Memory B cell (primary cell): ENCODE data around the gene FNBP1.
A peak's percentile ranks its signal among the peaks of the same experiment; 100 is the strongest.

Experiments
- ATAC-seq: fragments of 150-1000 bp; cut with Tn5 transposase; 2 replicates; pipeline ENCODE4 v1.10.0; 2021; ENCODE audit warnings: low read depth, mild to moderate bottlenecking, moderate library complexity
- DNase-seq, 2 donors: peaks; one replicate each; pipeline ENCODE4 v3.0.0; 2022; ENCODE audit warnings: low spot score in 2 of 2
- H3K27ac Mint-ChIP-seq: one replicate; pipeline ENCODE4 v1.8.0; 2022; ENCODE audit warnings: mild to moderate bottlenecking, moderate library complexity, mixed read lengths
- H3K27me3 Mint-ChIP-seq: one replicate; pipeline ENCODE4 v1.8.0; 2022; ENCODE audit warnings: mixed read lengths
- H3K36me3 Mint-ChIP-seq: one replicate; pipeline ENCODE4 v1.8.0; 2022; ENCODE audit warnings: mild to moderate bottlenecking, mixed read lengths
- H3K4me1 Mint-ChIP-seq: one replicate; pipeline ENCODE4 v1.8.0; 2022; ENCODE audit warnings: mixed read lengths
- H3K4me3 Mint-ChIP-seq: one replicate; pipeline ENCODE4 v1.8.0; 2022; ENCODE audit warnings: mild to moderate bottlenecking, moderate library complexity, mixed read lengths
- H3K9me3 Mint-ChIP-seq: one replicate; pipeline ENCODE4 v1.8.0; 2022; ENCODE audit warnings: mixed read lengths

Gene FNBP1

DNA sequence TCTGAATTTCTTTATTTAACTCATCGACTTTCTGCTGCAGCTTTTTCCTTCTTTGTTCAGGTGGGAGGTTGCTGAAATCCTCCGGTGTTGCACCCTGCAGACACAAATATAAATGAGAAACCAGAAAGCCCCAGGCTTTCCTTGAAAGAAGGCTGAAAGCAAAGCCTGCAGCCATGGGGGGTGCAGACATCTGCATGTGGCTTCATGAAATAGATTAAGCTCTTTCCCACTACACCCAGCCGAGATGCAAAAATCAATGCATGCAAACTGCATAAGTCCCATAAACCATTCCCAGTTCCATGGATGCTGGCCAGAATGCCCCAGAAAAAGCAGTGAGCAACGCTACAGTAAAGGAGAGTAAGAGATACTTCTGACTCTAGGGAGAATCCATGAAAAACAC is 134.1 kb downstream of the FNBP1 start:
- H3K27ac Mint-ChIP-seq, result no peak overlapping the region
- peaks cover 28% of the 10 kb centered on the region for H3K36me3 Mint-ChIP-seq
- H3K9me3 Mint-ChIP-seq, result no peaks in the 10 kb centered on the region
- ATAC-seq (no peak), DNase-seq (no peak)
- H3K4me1 Mint-ChIP-seq, result peaks cover 5% of the 10 kb centered on the region
- no peaks in the 10 kb centered on the region for H3K27me3 Mint-ChIP-seq
- H3K4me3 Mint-ChIP-seq, result no peak overlapping the region

- Mint-ChIP-seq H3K36me3 (peaks cover 30% of the 10 kb centered on the region), H3K4me1 (peaks cover 5% of the 10 kb centered on the region), H3K9me3 (no peaks in the 10 kb centered on the region), H3K4me3 (no peak overlapping the region), H3K27ac (no peak overlapping the region), H3K27me3 (no peaks in the 10 kb centered on the region)
- DNase-seq, result no peak
- no peak for ATAC-seq
These were observed 135.8 kb downstream of the FNBP1 start for GRCh38 chr9:129907201-129907600.

- no peak overlapping the region for H3K27ac Mint-ChIP-seq
- H3K4me1 Mint-ChIP-seq, result peaks cover 7% of the 10 kb centered on the region
- ATAC-seq, result no peak
These were observed 136.7 kb downstream of the FNBP1 start for GRCh38 chr9:129906298-129906697.

DNA sequence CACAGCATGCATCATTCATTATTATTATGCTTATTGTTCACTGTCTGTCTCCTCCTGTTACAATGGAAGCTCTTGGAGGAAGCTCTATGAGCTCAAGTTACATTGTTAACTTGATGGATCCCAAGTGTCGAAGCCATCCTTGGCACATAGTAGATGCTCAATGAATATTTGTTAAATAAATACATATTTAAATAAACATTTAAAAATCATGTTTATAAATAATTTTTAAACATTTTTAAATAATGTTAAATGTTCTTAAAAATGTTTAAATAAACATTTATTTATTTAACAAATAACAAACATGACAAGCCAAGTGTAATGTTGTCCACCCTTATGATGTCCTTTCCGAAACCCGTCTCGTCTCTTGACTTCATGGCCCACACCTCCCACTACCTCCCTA is 138.3 kb downstream of the FNBP1 start:
- H3K36me3 Mint-ChIP-seq, result peaks cover 33% of the 10 kb centered on the region
- ATAC-seq (no peak), DNase-seq (no peak)
- no peak overlapping the region for H3K4me3 Mint-ChIP-seq
- H3K27ac Mint-ChIP-seq, result peak overlapping the region; percentile 75
- H3K9me3 Mint-ChIP-seq, result no peaks in the 10 kb centered on the region
- H3K27me3 Mint-ChIP-seq, result no peaks in the 10 kb centered on the region
- peaks cover 12% of the 10 kb centered on the region for H3K4me1 Mint-ChIP-seq

More at GRCh38 chr9:129906298-129906697, 136.7 kb downstream of the FNBP1 start:
- no peak overlapping the region for H3K4me3 Mint-ChIP-seq
- H3K36me3 Mint-ChIP-seq, result peaks cover 32% of the 10 kb centered on the region
- no peaks in the 10 kb centered on the region for H3K9me3 Mint-ChIP-seq
- H3K27me3 Mint-ChIP-seq, result no peaks in the 10 kb centered on the region
- no peak for DNase-seq

DNA sequence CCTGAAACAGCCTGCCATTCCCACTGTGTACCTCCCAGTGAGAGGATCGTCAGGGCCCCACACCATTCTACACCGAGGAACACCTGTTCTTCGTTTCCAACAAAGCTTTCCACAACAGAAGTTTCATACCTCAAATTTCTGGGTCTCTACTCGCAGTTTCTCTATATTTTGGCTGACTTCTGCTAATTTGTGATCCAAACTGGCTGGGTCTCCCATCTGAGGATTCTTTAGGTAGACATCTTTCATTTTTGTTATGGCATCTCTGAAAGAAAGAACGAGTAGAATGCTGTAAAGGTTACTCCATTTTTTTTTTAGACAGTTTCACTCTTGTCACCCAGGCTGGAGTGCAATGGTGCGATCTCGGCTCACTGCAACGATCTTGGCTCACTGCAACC is 140.3 kb downstream of the FNBP1 start:
- no peak for ATAC-seq
- peak overlapping the region; percentile 91 for H3K27ac Mint-ChIP-seq
- H3K4me1 Mint-ChIP-seq, result peaks cover 20% of the 10 kb centered on the region
- H3K4me3 Mint-ChIP-seq, result no peak overlapping the region
- H3K36me3 Mint-ChIP-seq, result peaks cover 44% of the 10 kb centered on the region
- no peak for DNase-seq
- H3K27me3 Mint-ChIP-seq, result no peaks in the 10 kb centered on the region
- H3K9me3 Mint-ChIP-seq, result no peaks in the 10 kb centered on the region

DNA sequence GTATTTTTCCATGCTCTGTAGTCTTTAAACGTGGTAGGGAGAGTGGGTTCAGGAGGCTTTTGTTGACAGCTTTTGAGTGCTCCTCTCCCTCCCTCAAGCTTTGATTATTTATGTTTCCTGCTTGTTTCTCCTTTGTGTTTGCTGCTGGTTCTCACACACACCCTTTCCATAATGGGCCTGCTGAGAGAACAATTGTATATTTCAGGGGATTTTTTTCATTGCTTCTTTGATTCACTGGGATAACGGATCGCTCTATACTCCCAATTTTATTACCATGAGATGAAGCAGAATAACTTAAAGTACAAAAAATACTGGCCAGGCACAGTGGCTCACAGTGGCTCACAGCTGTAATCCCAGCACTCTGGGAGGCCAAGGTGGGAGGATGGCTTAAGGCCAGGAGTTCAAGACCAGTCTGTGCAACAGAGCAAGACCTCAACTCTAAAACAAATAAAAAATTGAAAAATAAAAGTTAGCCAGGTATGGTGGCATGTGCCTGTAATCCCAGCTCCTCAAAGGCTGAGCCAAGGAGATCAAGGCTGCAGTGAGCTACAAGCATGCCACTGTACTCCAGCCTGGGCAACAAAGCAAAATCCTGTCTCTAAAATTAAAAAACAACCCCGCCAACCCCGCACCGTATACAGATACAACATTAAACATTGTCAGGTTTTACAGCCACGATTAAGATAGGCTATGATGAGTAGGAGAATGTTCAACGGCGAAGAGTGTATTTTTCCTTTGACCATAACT is 140.8 kb downstream of the FNBP1 start:
- H3K4me1 Mint-ChIP-seq, result peaks cover 20% of the 10 kb centered on the region
- peaks cover 43% of the 10 kb centered on the region for H3K36me3 Mint-ChIP-seq
- H3K9me3 Mint-ChIP-seq, result no peaks in the 10 kb centered on the region
- DNase-seq, result no peak
- no peaks in the 10 kb centered on the region for H3K27me3 Mint-ChIP-seq
- H3K4me3 Mint-ChIP-seq, result no peak overlapping the region
- peak overlapping the region; percentile 91 for H3K27ac Mint-ChIP-seq
- ATAC-seq, result no peak

DNA sequence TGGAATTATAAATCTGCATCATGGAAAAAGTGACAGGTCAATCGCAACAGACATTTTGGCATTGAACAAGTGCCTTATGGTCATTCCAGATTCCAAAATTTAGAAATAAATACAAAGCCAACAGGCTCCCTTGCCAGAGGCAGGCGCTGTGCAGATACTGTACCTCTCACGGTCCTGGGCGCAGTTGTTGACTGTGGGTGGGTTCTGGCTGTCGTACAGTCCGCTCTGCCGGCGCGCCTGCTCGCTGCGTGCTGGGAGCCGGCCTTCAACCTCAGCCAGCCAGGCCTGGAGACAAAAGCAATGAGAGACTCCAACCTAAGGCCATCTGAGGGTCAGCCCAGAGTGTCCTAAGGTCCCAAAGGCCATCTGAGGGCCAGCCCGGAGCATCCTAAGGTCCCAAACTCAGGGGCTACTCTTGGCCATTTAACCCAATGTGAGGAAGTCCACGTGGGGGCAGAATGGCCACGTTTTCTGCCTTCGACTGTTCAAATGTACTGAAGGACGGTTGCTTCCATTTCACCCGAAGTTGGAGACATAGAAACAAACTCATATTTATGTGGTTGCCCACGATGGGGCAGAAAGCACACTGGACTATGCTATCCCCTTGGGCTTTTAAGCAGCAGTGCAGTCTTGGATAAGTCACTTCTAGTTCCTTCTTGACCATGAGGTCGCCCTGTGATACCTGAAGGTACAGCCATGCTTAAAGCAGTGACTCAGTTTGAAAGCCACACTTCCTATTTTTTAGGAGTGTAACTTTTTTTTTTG is 142.5 kb downstream of the FNBP1 start:
- no peak for DNase-seq
- H3K4me1 Mint-ChIP-seq, result peaks cover 31% of the 10 kb centered on the region

GRCh38 chr9:129899620-129900019 is 143.4 kb downstream of the FNBP1 start:
- Mint-ChIP-seq H3K4me1 (peaks cover 32% of the 10 kb centered on the region), H3K36me3 (peaks cover 49% of the 10 kb centered on the region), H3K4me3 (peak overlapping the region; percentile 54), H3K27me3 (no peaks in the 10 kb centered on the region), H3K9me3 (no peaks in the 10 kb centered on the region), H3K27ac (peak overlapping the region; percentile 84)
- no peak for DNase-seq
- no peak for ATAC-seq

More for the DNA sequence above, 142.5 kb downstream of the FNBP1 start:
- Mint-ChIP-seq H3K27ac (peak overlapping the region; percentile 91), H3K4me3 (peak overlapping the region; percentile 41), H3K9me3 (no peaks in the 10 kb centered on the region), H3K36me3 (peaks cover 46% of the 10 kb centered on the region), H3K27me3 (no peaks in the 10 kb centered on the region)
- peak; percentile 92 for ATAC-seq

GRCh38 chr9:129898185-129898584 is 144.8 kb downstream of the FNBP1 start:
- no peak for ATAC-seq
- Mint-ChIP-seq H3K36me3 (peaks cover 47% of the 10 kb centered on the region), H3K27me3 (no peaks in the 10 kb centered on the region), H3K4me3 (no peak overlapping the region), H3K27ac (peak overlapping the region; percentile 86), H3K9me3 (no peaks in the 10 kb centered on the region), H3K4me1 (peaks cover 37% of the 10 kb centered on the region)
- no peak for DNase-seq

- ATAC-seq, result no peak
- no peak overlapping the region for H3K4me3 Mint-ChIP-seq
- no peaks in the 10 kb centered on the region for H3K9me3 Mint-ChIP-seq
- peaks cover 46% of the 10 kb centered on the region for H3K36me3 Mint-ChIP-seq
- H3K27ac Mint-ChIP-seq, result peak overlapping the region; percentile 86
- H3K27me3 Mint-ChIP-seq, result no peaks in the 10 kb centered on the region
- no peak for DNase-seq
- peaks cover 42% of the 10 kb centered on the region for H3K4me1 Mint-ChIP-seq
These were observed 145.7 kb downstream of the FNBP1 start for GRCh38 chr9:129897263-129897662.

DNA sequence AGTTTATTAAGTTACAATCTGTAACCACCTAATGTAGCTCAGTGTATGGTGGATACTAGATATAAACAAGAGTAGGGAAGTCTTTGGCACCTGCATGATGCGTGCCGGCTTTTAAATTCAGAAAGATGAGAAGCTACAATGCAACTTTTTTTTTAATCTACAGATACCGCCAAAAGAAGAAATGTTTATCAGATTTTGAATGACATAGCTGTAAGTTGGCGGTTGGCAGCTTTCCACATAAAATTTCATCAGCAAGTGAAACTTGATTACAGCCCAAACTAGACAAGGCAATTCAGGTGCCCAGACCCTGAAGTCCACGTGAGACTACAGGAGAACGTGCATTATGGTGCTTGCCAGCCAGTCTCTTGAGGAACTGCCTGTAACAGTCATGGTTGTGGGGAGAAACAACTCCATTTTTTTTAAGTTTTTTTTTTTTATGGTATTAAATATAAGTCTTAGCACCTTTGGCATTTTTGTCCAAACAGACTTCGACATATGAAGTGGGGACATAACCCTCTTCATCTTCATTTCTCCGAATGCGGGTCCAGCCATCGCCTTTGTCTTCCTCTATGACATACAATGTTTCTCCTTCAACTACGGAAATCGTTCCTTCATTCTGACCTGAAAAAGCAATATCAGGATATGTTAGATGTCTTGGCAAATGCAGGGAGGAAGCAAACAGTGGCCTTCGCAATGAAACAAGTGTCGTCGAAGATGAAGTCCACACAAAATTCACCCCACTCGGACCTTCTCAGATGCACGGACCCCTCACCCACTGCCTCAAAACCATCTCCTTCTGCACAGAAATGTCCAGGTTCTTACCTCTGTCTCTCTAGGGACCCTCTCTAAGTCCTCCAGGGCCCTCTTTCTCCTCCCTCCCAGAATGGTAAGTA is 147.4 kb downstream of the FNBP1 start:
- Mint-ChIP-seq H3K27ac (peak overlapping the region; percentile 95), H3K27me3 (no peaks in the 10 kb centered on the region), H3K4me3 (no peak overlapping the region), H3K9me3 (no peaks in the 10 kb centered on the region), H3K36me3 (peaks cover 45% of the 10 kb centered on the region), H3K4me1 (peaks cover 47% of the 10 kb centered on the region)
- no peak for DNase-seq
- no peak for ATAC-seq

GRCh38 chr9:129894120-129894823 is 148.7 kb downstream of the FNBP1 start:
- peaks cover 45% of the 10 kb centered on the region for H3K36me3 Mint-ChIP-seq

DNA sequence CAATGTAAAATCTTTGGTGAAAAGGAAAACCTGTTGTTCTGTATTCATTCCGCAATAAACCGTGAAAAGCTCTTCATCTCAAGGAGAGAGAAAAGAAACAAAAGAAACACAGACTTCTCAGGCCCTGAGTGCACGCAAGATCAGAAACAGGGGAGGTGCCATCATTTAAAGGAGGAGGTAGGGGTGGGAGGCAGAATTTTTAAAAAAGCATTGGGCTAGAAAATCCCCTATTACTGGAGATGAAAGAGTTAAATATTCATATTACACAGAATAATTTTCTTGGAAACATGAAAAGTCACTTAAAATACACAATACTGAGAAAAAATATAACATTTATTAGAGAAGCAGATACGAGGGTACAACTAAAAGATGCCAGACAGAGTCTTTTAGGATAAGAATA is 151.4 kb downstream of the FNBP1 start:
- Mint-ChIP-seq H3K4me3 (peak overlapping the region; percentile 75), H3K27me3 (no peaks in the 10 kb centered on the region), H3K27ac (peak overlapping the region; percentile 97), H3K4me1 (peaks cover 68% of the 10 kb centered on the region), H3K9me3 (no peaks in the 10 kb centered on the region), H3K36me3 (peaks cover 28% of the 10 kb centered on the region)
- ATAC-seq (no peak), DNase-seq (no peak)

More at GRCh38 chr9:129894120-129894823, 148.7 kb downstream of the FNBP1 start:
- no peak for DNase-seq
- peak overlapping the region; percentile 95 for H3K27ac Mint-ChIP-seq
- H3K4me3 Mint-ChIP-seq, result peak overlapping the region; percentile 47
- no peaks in the 10 kb centered on the region for H3K9me3 Mint-ChIP-seq
- H3K4me1 Mint-ChIP-seq, result peaks cover 51% of the 10 kb centered on the region
- H3K27me3 Mint-ChIP-seq, result no peaks in the 10 kb centered on the region
- ATAC-seq, result peak; percentile 65
